IPS-18a (cell line): ENCODE results near the gene DHRS1.

Experiments
- H3K27ac ChIP-seq: one replicate; pipeline ENCODE4 v1.5.1; 2013; ENCODE audit warnings: low read length
- H3K27me3 ChIP-seq: one replicate; pipeline ENCODE4 v1.6.1; 2013; ENCODE audit warnings: mild to moderate bottlenecking, low read length; ENCODE audit not compliant: control insufficient read depth, insufficient read depth
- H3K36me3 ChIP-seq: one replicate; pipeline ENCODE4 v1.6.1; 2013; ENCODE audit warnings: low read depth, low read length; ENCODE audit not compliant: control insufficient read depth
- H3K4me1 ChIP-seq: one replicate; pipeline ENCODE4 v1.6.1; 2013; ENCODE audit warnings: low read depth, low read length; ENCODE audit not compliant: control insufficient read depth
- H3K4me3 ChIP-seq: one replicate; pipeline ENCODE4 v1.5.1; 2013; ENCODE audit warnings: low read length
- H3K9ac ChIP-seq: one replicate; pipeline ENCODE4 v1.6.1; 2013; ENCODE audit warnings: mild to moderate bottlenecking, low read length, moderate library complexity
- H3K9me3 ChIP-seq: one replicate; pipeline ENCODE4 v1.6.1; 2013; ENCODE audit warnings: low read depth, low read length; ENCODE audit not compliant: control insufficient read depth

Gene DHRS1

GRCh38 chr14:24325041-24325530 is 25.5 kb upstream of the DHRS1 start:
- H3K9ac ChIP-seq: no peak overlapping the region
- no peaks in the 10 kb centered on the region for H3K9me3 ChIP-seq
- H3K4me1 ChIP-seq: no peaks in the 10 kb centered on the region
- H3K4me3 ChIP-seq: no peak overlapping the region
- no peaks in the 10 kb centered on the region for H3K36me3 ChIP-seq
- no peak overlapping the region for H3K27ac ChIP-seq
- H3K27me3 ChIP-seq: peaks cover 23% of the 10 kb centered on the region

GRCh38 chr14:24324024-24324423 is 24.4 kb upstream of the DHRS1 start:
- H3K27me3 ChIP-seq: peaks cover 26% of the 10 kb centered on the region
- no peaks in the 10 kb centered on the region for H3K36me3 ChIP-seq
- no peaks in the 10 kb centered on the region for H3K9me3 ChIP-seq
- no peaks in the 10 kb centered on the region for H3K4me1 ChIP-seq
- no peak overlapping the region for H3K9ac ChIP-seq
- no peak overlapping the region for H3K27ac ChIP-seq
- H3K4me3 ChIP-seq: no peak overlapping the region

- peaks cover 26% of the 10 kb centered on the region for H3K27me3 ChIP-seq
These were observed 23.8 kb upstream of the DHRS1 start for GRCh38 chr14:24323341-24323740.

GRCh38 chr14:24322672-24323071 is 23.1 kb upstream of the DHRS1 start:
- Histone ChIP-seq H3K27me3 (peaks cover 32% of the 10 kb centered on the region), H3K4me1 (no peaks in the 10 kb centered on the region), H3K9ac (no peak overlapping the region), H3K9me3 (no peaks in the 10 kb centered on the region), H3K4me3 (no peak overlapping the region), H3K27ac (no peak overlapping the region), H3K36me3 (no peaks in the 10 kb centered on the region)

More at GRCh38 chr14:24323341-24323740, 23.8 kb upstream of the DHRS1 start:
- H3K27ac ChIP-seq: no peak overlapping the region
- no peaks in the 10 kb centered on the region for H3K4me1 ChIP-seq
- no peaks in the 10 kb centered on the region for H3K36me3 ChIP-seq
- H3K9me3 ChIP-seq: no peaks in the 10 kb centered on the region
- no peak overlapping the region for H3K9ac ChIP-seq
- H3K4me3 ChIP-seq: no peak overlapping the region

GRCh38 chr14:24321212-24321975 is 21.8 kb upstream of the DHRS1 start:
- Histone ChIP-seq H3K36me3 (no peaks in the 10 kb centered on the region), H3K4me3 (no peak overlapping the region), H3K27ac (no peak overlapping the region), H3K9ac (no peak overlapping the region), H3K27me3 (peaks cover 42% of the 10 kb centered on the region), H3K9me3 (no peaks in the 10 kb centered on the region), H3K4me1 (no peaks in the 10 kb centered on the region)

GRCh38 chr14:24317141-24317928 is 17.8 kb upstream of the DHRS1 start:
- H3K9ac ChIP-seq: no peak overlapping the region
- H3K9me3 ChIP-seq: no peaks in the 10 kb centered on the region
- no peaks in the 10 kb centered on the region for H3K4me1 ChIP-seq
- H3K36me3 ChIP-seq: no peaks in the 10 kb centered on the region
- H3K27ac ChIP-seq: no peak overlapping the region
- H3K4me3 ChIP-seq: no peak overlapping the region
- peaks cover 35% of the 10 kb centered on the region for H3K27me3 ChIP-seq

GRCh38 chr14:24316597-24316950 is 17.0 kb upstream of the DHRS1 start:
- Histone ChIP-seq H3K4me3 (no peak overlapping the region), H3K36me3 (peaks cover 3% of the 10 kb centered on the region), H3K4me1 (no peaks in the 10 kb centered on the region), H3K9ac (no peak overlapping the region), H3K27me3 (peaks cover 35% of the 10 kb centered on the region), H3K27ac (no peak overlapping the region), H3K9me3 (no peaks in the 10 kb centered on the region)

GRCh38 chr14:24315807-24316596 is 16.4 kb upstream of the DHRS1 start:
- Histone ChIP-seq H3K4me3 (no peak overlapping the region), H3K27ac (no peak overlapping the region), H3K36me3 (peaks cover 3% of the 10 kb centered on the region), H3K27me3 (peaks cover 35% of the 10 kb centered on the region), H3K4me1 (no peaks in the 10 kb centered on the region), H3K9ac (no peak overlapping the region), H3K9me3 (no peaks in the 10 kb centered on the region)

GRCh38 chr14:24315243-24315806 is 15.7 kb upstream of the DHRS1 start:
- no peak overlapping the region for H3K4me3 ChIP-seq
- no peaks in the 10 kb centered on the region for H3K9me3 ChIP-seq
- H3K27me3 ChIP-seq: peaks cover 34% of the 10 kb centered on the region
- no peak overlapping the region for H3K9ac ChIP-seq
- H3K4me1 ChIP-seq: no peaks in the 10 kb centered on the region
- peaks cover 3% of the 10 kb centered on the region for H3K36me3 ChIP-seq
- no peak overlapping the region for H3K27ac ChIP-seq

GRCh38 chr14:24314377-24315193 is 15.0 kb upstream of the DHRS1 start:
- H3K9ac ChIP-seq: no peak overlapping the region
- peaks cover 3% of the 10 kb centered on the region for H3K36me3 ChIP-seq
- H3K4me1 ChIP-seq: no peaks in the 10 kb centered on the region
- no peak overlapping the region for H3K4me3 ChIP-seq
- peaks cover 26% of the 10 kb centered on the region for H3K27me3 ChIP-seq
- H3K27ac ChIP-seq: no peak overlapping the region
- no peaks in the 10 kb centered on the region for H3K9me3 ChIP-seq
